PC-3 (cell line): ENCODE results near the gene SEC62. TPM values are rescaled to one million over a fixed set of nuclear protein-coding genes. Genes with fewer than 3 reads are reported as not detected.

Experiments
- ATAC-seq: fragments of 200-7000 bp; cut with Tn5 transposase; 2 replicates; pipeline ENCODE4 v1.9.1; 2020; ENCODE audit warnings: mild to moderate bottlenecking, moderate library complexity
- BruUV-seq: library from RNA; stranded (reverse); fragments of 400-500 nt; replicated peaks from 2 replicates; lab custom pipeline; 2021; lab: Mats Ljungman, UMichigan
- CTCF ChIA-PET: fragments of 300-600 bp; sonication (Branson Sonifier 250); formaldehyde crosslinking; loops from one replicate; lab custom pipeline; 2022; ENCODE audit warnings: antibody characterized with exemption; lab: Charles Lee
- POLR2A ChIA-PET: fragments of 300-600 bp; sonication (Branson Sonifier 250); formaldehyde crosslinking; loops from one replicate; lab custom pipeline; 2022; ENCODE audit warnings: antibody characterized with exemption; ENCODE audit not compliant: unreplicated experiment; lab: Charles Lee
- DNase-seq: peaks from one replicate; pipeline ENCODE4 v3.0.0-alpha.2; 2015
- H2AFZ ChIP-seq: fragments of 300-600 bp; sonication (generic); 2 replicates; pipeline ENCODE4 v1.6.0; 2016; ENCODE audit warnings: antibody characterized with exemption, low read length
- H3F3A ChIP-seq: fragments of 300-600 bp; sonication (generic); one replicate; pipeline ENCODE4 v1.6.0; 2017; ENCODE audit warnings: antibody characterized with exemption, low read length, control low read depth, mild to moderate bottlenecking; ENCODE audit not compliant: unreplicated experiment
- H3K27ac ChIP-seq: fragments of 300-600 bp; sonication (generic); 2 replicates; pipeline ENCODE4 v1.5.1; 2016; ENCODE audit warnings: mild to moderate bottlenecking, low read length
- H3K27me3 ChIP-seq: fragments of 300-600 bp; sonication (generic); 2 replicates; pipeline ENCODE4 v1.6.1; 2016; ENCODE audit warnings: low read length, mixed read lengths
- H3K36me3 ChIP-seq: fragments of 300-600 bp; sonication (generic); 2 replicates; pipeline ENCODE4 v1.6.1; 2016; ENCODE audit warnings: low read depth, mixed run types, low read length, mixed read lengths
- H3K4me1 ChIP-seq: fragments of 300-600 bp; sonication (generic); 2 replicates; pipeline ENCODE4 v1.5.1; 2016; ENCODE audit warnings: low read length; ENCODE audit not compliant: insufficient read depth
- H3K4me2 ChIP-seq: fragments of 300-600 bp; sonication (generic); 2 replicates; pipeline ENCODE4 v1.6.0; 2016; ENCODE audit warnings: low read length
- H3K4me3 ChIP-seq: fragments of 300-600 bp; sonication (generic); 2 replicates; pipeline ENCODE4 v1.5.1; 2016; ENCODE audit warnings: mild to moderate bottlenecking, low read length, mixed read lengths
- H3K79me2 ChIP-seq: fragments of 300-600 bp; sonication (generic); 2 replicates; pipeline ENCODE4 v1.6.1; 2017; ENCODE audit warnings: low read length, mixed read lengths
- H3K9ac ChIP-seq: fragments of 300-600 bp; sonication (generic); 2 replicates; pipeline ENCODE4 v1.6.0; 2016; ENCODE audit warnings: mild to moderate bottlenecking, low read length
- H3K9me2 ChIP-seq: fragments of 300-600 bp; sonication (generic); replicated peaks from 2 replicates; pipeline ENCODE4 v1.6.1; 2016; ENCODE audit warnings: mixed run types, low read length, mixed read lengths
- H3K9me3 ChIP-seq: fragments of 300-600 bp; sonication (generic); 2 replicates; pipeline ENCODE4 v1.6.1; 2016; ENCODE audit warnings: low read length, mixed read lengths
- H4K20me1 ChIP-seq: fragments of 300-600 bp; sonication (generic); 2 replicates; pipeline ENCODE4 v1.6.1; 2016; ENCODE audit warnings: low read length, mixed read lengths
- EZH2 ChIP-seq: fragments of 300-600 bp; sonication (generic); IDR thresholded peaks from one replicate; pipeline ENCODE4 v1.6.1; 2017; ENCODE audit warnings: antibody characterized with exemption, mild to moderate bottlenecking, low read length; ENCODE audit not compliant: unreplicated experiment
- EZH2phosphoT487 ChIP-seq: fragments of 300-600 bp; sonication (generic); IDR thresholded peaks from 2 replicates; pipeline ENCODE4 v1.6.1; 2018; ENCODE audit warnings: mild to moderate bottlenecking, antibody characterized with exemption, low read length, borderline replicate concordance
- intact Hi-C: fragments of 100-400 bp; cut with micrococcal nuclease; formaldehyde crosslinking; loops from 2 replicates; pipeline ENCODE4 v1.9.0; 2023
- total RNA-seq: library from RNA; depleted of rRNA; stranded (reverse); fragments of >200 nt; gene quantifications from 2 replicates; pipeline ENCODE4 v1.2.3, GENCODE V29; 2014
- TF ChIP-seq, protein P1 (sequence below): fragments of 300-600 bp; sonication (generic); conservative IDR thresholded peaks from 2 replicates; pipeline ENCODE4 v1.5.1; 2017; ENCODE audit warnings: antibody characterized with exemption, low read depth, mild to moderate bottlenecking, low read length

SEC62 gene
- total RNA-seq, 1 experiment from 2014 or later: 31.8 TPM

DNA sequence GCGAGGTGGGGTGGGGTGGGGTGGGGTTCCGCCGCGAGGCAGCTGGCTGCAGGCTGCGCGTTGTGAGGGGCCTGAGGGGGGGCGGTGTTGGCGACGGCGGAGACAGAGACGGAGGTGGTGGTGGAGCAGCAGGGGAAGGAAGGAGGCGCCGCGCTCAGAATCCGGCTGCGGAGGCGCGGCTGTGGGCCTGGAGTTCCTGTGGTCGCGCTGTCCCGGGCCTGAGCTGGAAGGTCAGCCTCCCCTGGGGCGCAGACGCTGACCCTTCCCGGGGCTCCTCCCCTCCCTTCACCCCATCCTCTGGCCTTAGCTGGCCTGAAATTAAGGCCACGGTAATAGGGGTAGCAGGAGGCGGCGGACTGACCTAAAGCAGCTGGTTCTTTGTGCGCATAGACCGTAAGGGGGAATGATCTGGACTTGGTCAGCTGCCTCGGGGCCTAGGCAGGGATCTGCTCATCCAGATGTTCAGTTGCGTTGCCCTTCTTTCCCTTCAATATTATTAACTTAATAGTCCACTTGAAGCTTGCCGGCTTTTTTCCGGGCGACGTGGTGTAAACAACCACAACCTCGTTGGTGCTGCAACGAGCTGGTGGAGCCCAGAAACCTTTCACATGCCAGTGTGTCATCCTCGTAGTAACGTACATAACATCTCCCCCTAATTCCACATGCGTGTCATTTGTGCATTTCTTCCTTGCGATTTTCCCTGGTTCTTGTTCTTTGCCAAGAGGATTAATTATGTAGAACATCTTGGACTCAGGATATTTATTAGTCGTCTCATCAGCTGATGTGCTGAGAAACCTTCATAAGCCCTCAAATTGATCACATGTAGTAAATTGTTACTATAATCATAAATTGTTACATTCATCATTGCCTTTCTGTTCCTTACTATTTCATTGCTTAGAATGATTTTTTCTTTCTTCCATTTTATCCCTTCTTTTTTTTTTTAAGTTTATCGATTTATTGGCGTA is 626 bp downstream of the SEC62 start:
- intact Hi-C loops: loop anchor here (1.0 to 2.0 kb wide), 3 partner anchors 22 to 202 kb away; partner anchors contain the start of gene TERC
- Histone ChIP-seq H3K4me1 (peaks cover 15% of the 10 kb centered on the region), H3K9me3 (no peaks in the 10 kb centered on the region), H3K4me3 (peak overlapping the region; percentile 75), H3K27me3 (no peaks in the 10 kb centered on the region), H3K36me3 (peaks cover 5% of the 10 kb centered on the region; the same call in 1 of the 2 replicates), H4K20me1 (peaks cover 28% of the 10 kb centered on the region), H3K79me2 (peaks cover 61% of the 10 kb centered on the region), H3F3A (no peaks in the 10 kb centered on the region), H3K9ac (peak overlapping the region; percentile 86), H3K27ac (peak overlapping the region; percentile 15), H2AFZ (peak overlapping the region; percentile 99), H3K4me2 (peak overlapping the region; percentile 94), H3K9me2 (no peaks in the 10 kb centered on the region)
- ATAC-seq (peak; percentile 62), DNase-seq (peak; percentile 30)
- POLR2A ChIA-PET: interaction anchor here (0.5 to 0.9 kb wide), 3 partner anchors 20 to 903 kb away, joined by 4 to 7 read pairs (median 6); partner anchors contain the start of gene RPL22L1
- CTCF ChIA-PET: interaction anchor here (0.5 to 0.7 kb wide), 2 partner anchors 14 to 73 kb away, joined by 3 to 4 read pairs; no protein-coding TSS in a partner anchor
- BruUV-seq: TSS peak; percentile 36
- TF ChIP-seq EZH2phosphoT487 (no peak), EZH2 (no peak)
- TF ChIP-seq, protein P1, sequence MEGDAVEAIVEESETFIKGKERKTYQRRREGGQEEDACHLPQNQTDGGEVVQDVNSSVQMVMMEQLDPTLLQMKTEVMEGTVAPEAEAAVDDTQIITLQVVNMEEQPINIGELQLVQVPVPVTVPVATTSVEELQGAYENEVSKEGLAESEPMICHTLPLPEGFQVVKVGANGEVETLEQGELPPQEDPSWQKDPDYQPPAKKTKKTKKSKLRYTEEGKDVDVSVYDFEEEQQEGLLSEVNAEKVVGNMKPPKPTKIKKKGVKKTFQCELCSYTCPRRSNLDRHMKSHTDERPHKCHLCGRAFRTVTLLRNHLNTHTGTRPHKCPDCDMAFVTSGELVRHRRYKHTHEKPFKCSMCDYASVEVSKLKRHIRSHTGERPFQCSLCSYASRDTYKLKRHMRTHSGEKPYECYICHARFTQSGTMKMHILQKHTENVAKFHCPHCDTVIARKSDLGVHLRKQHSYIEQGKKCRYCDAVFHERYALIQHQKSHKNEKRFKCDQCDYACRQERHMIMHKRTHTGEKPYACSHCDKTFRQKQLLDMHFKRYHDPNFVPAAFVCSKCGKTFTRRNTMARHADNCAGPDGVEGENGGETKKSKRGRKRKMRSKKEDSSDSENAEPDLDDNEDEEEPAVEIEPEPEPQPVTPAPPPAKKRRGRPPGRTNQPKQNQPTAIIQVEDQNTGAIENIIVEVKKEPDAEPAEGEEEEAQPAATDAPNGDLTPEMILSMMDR: no peak

- no peak for DNase-seq
- H3K4me1 ChIP-seq: peaks cover 15% of the 10 kb centered on the region
- H3K27me3 ChIP-seq: no peaks in the 10 kb centered on the region
- H3K9me2 ChIP-seq: no peaks in the 10 kb centered on the region
- ChIA-PET POLR2A (no interaction called here), CTCF (no interaction called here)
- intact Hi-C loops: no loop called here
- H3F3A ChIP-seq: no peaks in the 10 kb centered on the region
- BruUV-seq: no TSS peak
- H3K9me3 ChIP-seq: no peaks in the 10 kb centered on the region
- H3K36me3 ChIP-seq: peaks cover 8% of the 10 kb centered on the region; the same call in 1 of the 2 replicates
- H3K4me3 ChIP-seq: peak overlapping the region; percentile 75
- H3K4me2 ChIP-seq: peak overlapping the region; percentile 94
- no peak for ATAC-seq
- H3K9ac ChIP-seq: peak overlapping the region; percentile 86
- peaks cover 28% of the 10 kb centered on the region for H4K20me1 ChIP-seq
- no peak overlapping the region for H2AFZ ChIP-seq
- H3K79me2 ChIP-seq: peaks cover 73% of the 10 kb centered on the region
- TF ChIP-seq EZH2 (no peak), EZH2phosphoT487 (no peak)
- TF ChIP-seq, protein P1: no peak
- no peak overlapping the region for H3K27ac ChIP-seq
Observed at GRCh38 chr3:169968224-169968885, 1.7 kb downstream of the SEC62 start.
